Sigmoid colon (tissue), 4 donors: ENCODE results near the gene BCL3.

Experiments used
- CTCF ChIP-seq, 4 experiments: fragments of 450-650 bp in 3 of 4; fragments of 200-600 bp in 1 of 4; IDR thresholded peaks; one replicate each; pipeline ENCODE4 v1.5.1; 2016 to 2019; ENCODE audit warnings: antibody characterized with exemption in 4 of 4, mild to moderate bottlenecking in 3 of 4, moderate library complexity in 2 of 4
- POLR2AphosphoS5 ChIP-seq, 4 donors: sonication (generic); formaldehyde crosslinking; IDR thresholded peaks; one replicate each; pipeline ENCODE4 v1.6.1; 2017; ENCODE audit warnings: antibody characterized with exemption in 4 of 4

DNA sequence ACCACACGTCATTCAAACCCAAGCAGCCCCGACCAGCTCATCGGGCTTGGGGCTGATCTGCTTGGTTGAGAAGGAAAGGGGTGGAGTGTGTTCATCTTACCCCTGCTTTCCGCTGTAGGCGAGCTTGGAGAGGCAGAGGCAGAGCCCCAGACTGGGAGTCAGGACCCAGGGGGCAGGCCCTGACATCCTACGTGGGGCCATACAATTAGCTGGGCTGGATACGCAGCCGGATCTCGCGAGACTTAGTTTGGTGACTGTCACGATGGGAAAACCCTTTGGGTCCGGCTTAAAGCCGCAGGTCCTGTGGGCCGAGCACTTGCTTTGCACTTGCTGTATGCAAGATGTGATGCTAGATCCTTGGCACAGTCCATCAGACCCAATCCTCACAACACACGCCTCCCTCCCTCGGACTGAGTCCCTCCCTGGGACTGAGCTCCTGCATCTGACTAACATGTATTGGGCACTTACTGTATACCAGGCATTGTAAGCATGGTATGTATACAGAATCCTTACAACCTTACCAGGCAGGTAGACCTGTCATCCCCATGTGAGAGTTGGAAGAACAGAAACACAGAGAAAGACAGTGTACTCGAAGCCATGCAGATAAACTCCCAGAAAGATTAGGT is 45.8 kb upstream of the BCL3 start:
- TF ChIP-seq POLR2AphosphoS5 (IDR thresholded peaks at IDR 0.05), result no peak
- TF ChIP-seq CTCF (IDR thresholded peaks at IDR 0.05), result no peak
